GM12878 (cell line): Measurements from ENCODE around the gene DENR. TPM values are rescaled to one million over a fixed set of nuclear protein-coding genes. Genes with fewer than 3 reads are reported as not detected.

Experiments
- CEBPZ ChIP-seq: fragments of 150-350 bp; IDR thresholded peaks from 2 replicates; pipeline ENCODE4 v1.6.1; 2016; ENCODE audit warnings: low read depth, low read length
- EP300 ChIP-seq, 2 experiments: fragments of 150-350 bp in 1 of 2; IDR thresholded peaks; 2 replicates each; pipeline ENCODE4 v1.6.1; 2011 to 2012; ENCODE audit warnings: low read depth in 2 of 2, low read length in 2 of 2, borderline replicate concordance in 1 of 2, improper control_type of control experiment in 1 of 2, inconsistent platforms in 1 of 2; ENCODE audit not compliant: control insufficient read depth in 1 of 2
- IKZF2 ChIP-seq, 2 experiments: fragments of 450-650 bp; IDR thresholded peaks; 2 replicates each; pipeline ENCODE4 v1.6.1; 2017; ENCODE audit warnings: mild to moderate bottlenecking in 2 of 2, moderate library complexity in 2 of 2
- POLR2AphosphoS5 ChIP-seq: IDR thresholded peaks from 2 replicates; pipeline ENCODE4 v1.6.1; 2011; ENCODE audit warnings: mild to moderate bottlenecking, low read length, inconsistent platforms
- ZZZ3 ChIP-seq: IDR thresholded peaks from 2 replicates; pipeline ENCODE4 v1.6.1; 2011; ENCODE audit warnings: low read depth; ENCODE audit not compliant: control insufficient read depth, insufficient read length
- polyA plus RNA-seq, 11 experiments: library from polyadenylated mRNA; depleted of rRNA in 4 of 11; unstranded in 6 of 11; stranded (reverse) in 5 of 11; fragments of >200 nt; fragmentation: Nextera tagmentation in 4 of 11; fragmentation: Illumina TruSeq in 1 of 11; extraction: Ambion mirVana in 4 of 11; extraction: Trizol in 1 of 11; gene quantifications; 1 replicate in 1 of 11; 2 replicates in 10 of 11; pipeline versions ENCODE4 v1.2.1 to v1.2.3, GENCODE V29; 2011 to 2016; ENCODE audit warnings: inconsistent platforms in 2 of 11, missing spikeins in 2 of 11, low read depth in 1 of 11
- total RNA-seq, 4 experiments: library from RNA; depleted of rRNA in 3 of 4; stranded (reverse); fragments of >200 nt in 3 of 4; fragmentation: Illumina TruSeq in 1 of 4; extraction: Trizol in 1 of 4; gene quantifications; 2 replicates each; pipeline versions ENCODE4 v1.2.1 to v1.2.3, GENCODE V29; 2013 to 2021
- TF ChIP-seq, protein P1 (sequence below): IDR thresholded peaks from 2 replicates; pipeline ENCODE4 v1.6.1; 2012; ENCODE audit warnings: mild to moderate bottlenecking, low read depth, low read length

The DENR gene
- total and polyA plus RNA-seq, 10 of the 15 experiments (the other 5 are each of a cell fraction or from before 2014, with no cell fraction given) = 29.4 to 97.7 (median 58.3) TPM

DNA sequence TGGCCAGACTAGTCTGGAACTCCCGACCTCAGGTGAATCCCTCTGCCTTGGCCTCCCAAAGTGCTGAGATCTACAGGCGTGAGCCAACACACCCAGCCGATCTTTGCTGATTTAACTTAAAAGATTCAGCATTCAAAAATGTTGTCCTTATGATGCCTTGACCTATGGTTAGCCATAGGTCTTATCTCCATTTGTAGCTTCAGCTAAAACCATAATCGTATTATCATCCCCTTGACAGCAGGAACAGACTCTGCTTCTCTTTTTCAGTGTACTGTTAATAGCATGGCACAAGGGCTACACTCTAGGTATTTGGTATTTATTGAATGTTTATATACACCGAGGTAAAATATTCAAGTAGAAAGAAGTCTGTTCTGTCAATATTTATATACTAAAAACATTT lies 37.0 kb downstream of the DENR start (continued):
- TF ChIP-seq CEBPZ (no peak), ZZZ3 (no peak), EP300 (IDR thresholded peaks at IDR 0.05; ENCODE audit: borderline replicate concordance in 1 of 2, control insufficient read depth in 1 of 2, low read depth in 2 of 2, low read length in 2 of 2) (no peak), POLR2AphosphoS5 (no peak), IKZF2 (IDR thresholded peaks at IDR 0.05) (no peak)
- TF ChIP-seq, protein P1, sequence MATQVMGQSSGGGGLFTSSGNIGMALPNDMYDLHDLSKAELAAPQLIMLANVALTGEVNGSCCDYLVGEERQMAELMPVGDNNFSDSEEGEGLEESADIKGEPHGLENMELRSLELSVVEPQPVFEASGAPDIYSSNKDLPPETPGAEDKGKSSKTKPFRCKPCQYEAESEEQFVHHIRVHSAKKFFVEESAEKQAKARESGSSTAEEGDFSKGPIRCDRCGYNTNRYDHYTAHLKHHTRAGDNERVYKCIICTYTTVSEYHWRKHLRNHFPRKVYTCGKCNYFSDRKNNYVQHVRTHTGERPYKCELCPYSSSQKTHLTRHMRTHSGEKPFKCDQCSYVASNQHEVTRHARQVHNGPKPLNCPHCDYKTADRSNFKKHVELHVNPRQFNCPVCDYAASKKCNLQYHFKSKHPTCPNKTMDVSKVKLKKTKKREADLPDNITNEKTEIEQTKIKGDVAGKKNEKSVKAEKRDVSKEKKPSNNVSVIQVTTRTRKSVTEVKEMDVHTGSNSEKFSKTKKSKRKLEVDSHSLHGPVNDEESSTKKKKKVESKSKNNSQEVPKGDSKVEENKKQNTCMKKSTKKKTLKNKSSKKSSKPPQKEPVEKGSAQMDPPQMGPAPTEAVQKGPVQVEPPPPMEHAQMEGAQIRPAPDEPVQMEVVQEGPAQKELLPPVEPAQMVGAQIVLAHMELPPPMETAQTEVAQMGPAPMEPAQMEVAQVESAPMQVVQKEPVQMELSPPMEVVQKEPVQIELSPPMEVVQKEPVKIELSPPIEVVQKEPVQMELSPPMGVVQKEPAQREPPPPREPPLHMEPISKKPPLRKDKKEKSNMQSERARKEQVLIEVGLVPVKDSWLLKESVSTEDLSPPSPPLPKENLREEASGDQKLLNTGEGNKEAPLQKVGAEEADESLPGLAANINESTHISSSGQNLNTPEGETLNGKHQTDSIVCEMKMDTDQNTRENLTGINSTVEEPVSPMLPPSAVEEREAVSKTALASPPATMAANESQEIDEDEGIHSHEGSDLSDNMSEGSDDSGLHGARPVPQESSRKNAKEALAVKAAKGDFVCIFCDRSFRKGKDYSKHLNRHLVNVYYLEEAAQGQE = no peak
